Measurements from ENCODE around the gene POLD1. TPM values are rescaled to one million over a fixed set of nuclear protein-coding genes. Genes with fewer than 3 reads are reported as not detected.

Gene POLD1
- total RNA-seq, 1 donor from 2014 or later: 22.9 TPM

- intact Hi-C loops (cut with DNase I): no loop called here
- no peaks in the 10 kb centered on the region for H3K27me3 ChIP-seq
- no peak overlapping the region for H3K4me3 ChIP-seq
- no peaks in the 10 kb centered on the region for H3K36me3 ChIP-seq
- no peaks in the 10 kb centered on the region for H3K4me1 ChIP-seq
- DNase-seq (ENCODE audit: low spot score in 2 of 2): no peak
- H3K9me3 ChIP-seq: no peaks in the 10 kb centered on the region
- no peak overlapping the region for H3K27ac ChIP-seq
- TF ChIP-seq CTCF (IDR thresholded peaks at IDR 0.05): no peak
Observed at GRCh38 chr19:50465986-50466705, 82.0 kb downstream of the POLD1 start.

GRCh38 chr19:50466706-50467039 is 82.5 kb downstream of the POLD1 start:
- Histone ChIP-seq H3K9me3 (no peaks in the 10 kb centered on the region), H3K27ac (no peak overlapping the region), H3K4me1 (no peaks in the 10 kb centered on the region), H3K4me3 (no peak overlapping the region), H3K36me3 (no peaks in the 10 kb centered on the region), H3K27me3 (no peaks in the 10 kb centered on the region)
- intact Hi-C loops (cut with DNase I): no loop called here
- no peak for DNase-seq (ENCODE audit: low spot score in 2 of 2)
- no peak for TF ChIP-seq CTCF (IDR thresholded peaks at IDR 0.05)

- no peaks in the 10 kb centered on the region for H3K9me3 ChIP-seq
- no peaks in the 10 kb centered on the region for H3K4me1 ChIP-seq
- intact Hi-C loops (cut with DNase I): no loop called here
- H3K27ac ChIP-seq: no peak overlapping the region
- H3K27me3 ChIP-seq: no peaks in the 10 kb centered on the region
- H3K4me3 ChIP-seq: no peak overlapping the region
- H3K36me3 ChIP-seq: no peaks in the 10 kb centered on the region
- no peak for TF ChIP-seq CTCF (IDR thresholded peaks at IDR 0.05)
- DNase-seq (ENCODE audit: low spot score in 2 of 2): no peak
Observed at GRCh38 chr19:50467566-50467965, 83.4 kb downstream of the POLD1 start.

Other genes with a start within 250 kb of the POLD1 start
- gene IZUMO2, start 221.1 kb upstream of the POLD1 start, total RNA-seq: not detected
- 8.6 TPM for gene MYH14, start 180.7 kb upstream of the POLD1 start, total RNA-seq
- gene KCNC3, start 55.0 kb upstream of the POLD1 start, total RNA-seq: 3.8 TPM
- gene NAPSA, start 18.7 kb upstream of the POLD1 start, total RNA-seq: 1.6 TPM
- gene NR1H2, start 7.9 kb upstream of the POLD1 start, total RNA-seq: 150 TPM
- gene SPIB, start 34.6 kb downstream of the POLD1 start, total RNA-seq: not detected
- not detected for gene MYBPC2, start 48.5 kb downstream of the POLD1 start, total RNA-seq
- 87.9 TPM for gene EMC10, start 92.2 kb downstream of the POLD1 start, total RNA-seq
- not detected for gene GARIN5A, start 92.5 kb downstream of the POLD1 start, total RNA-seq
- gene JOSD2, start 126.8 kb downstream of the POLD1 start, total RNA-seq: 169 TPM
- not detected for gene ASPDH, start 129.6 kb downstream of the POLD1 start, total RNA-seq
- gene LRRC4B, start 184.1 kb downstream of the POLD1 start, total RNA-seq: 56.0 TPM